T47D (cell line): Measurements from ENCODE around the gene ATXN2.
"Not testable (repeated sequence)": the region's sequence is repeated elsewhere in the genome, so short reads cannot be mapped to it uniquely, and the experiment has no call there.

Source experiments
- DNase-seq, 2 experiments: peaks; one replicate each; pipeline versions ENCODE4 v3.0.0 to v3.0.0-alpha.2; 2011 to 2012; ENCODE audit warnings: low read depth in 1 of 2, low spot score in 1 of 2
- JUND ChIP-seq: IDR thresholded peaks from 2 replicates; pipeline ENCODE4 v1.6.1; 2012; ENCODE audit warnings: low read depth
- in situ Hi-C: cut with HindIII; loops from 2 replicates; pipeline ENCODE4 v1.10.0; 2016; ENCODE audit warnings: low sequenced_read_pairs, low pct_unique_long_range_greater_than_20kb

ATXN2 gene

GRCh38 chr12:111598637-111599452 is at the start of gene ATXN2:
TSS of gene ATXN2 (minus strand) at chr12:111599315. CDS start at chr12:111599034, 281 bp downstream.
- peak; percentile 85 to 86 for DNase-seq
- in situ Hi-C loops: no loop called here
- TF ChIP-seq JUND: no peak

GRCh38 chr12:111645433-111645832 is 46.3 kb upstream of the ATXN2 start:
- in situ Hi-C loops: no loop called here
- peak; percentile 81 for TF ChIP-seq JUND
- DNase-seq: peak; percentile 52 to 93

GRCh38 chr12:111643427-111643826 is 44.3 kb upstream of the ATXN2 start:
- peak in 1 of 2 experiments; percentile 24 for DNase-seq
- in situ Hi-C loops: no loop called here
- TF ChIP-seq JUND: no peak

- no peak for TF ChIP-seq JUND
- in situ Hi-C loops: no loop called here
- DNase-seq: no peak
Observed at GRCh38 chr12:111642681-111643426, 43.7 kb upstream of the ATXN2 start.

- in situ Hi-C loops: no loop called here
- no peak for DNase-seq
- TF ChIP-seq JUND: no peak
Observed at GRCh38 chr12:111640506-111640905, 41.4 kb upstream of the ATXN2 start.

- in situ Hi-C loops: no loop called here
- no peak for DNase-seq
- TF ChIP-seq JUND: no peak
Observed at GRCh38 chr12:111638556-111638955, 39.4 kb upstream of the ATXN2 start.

- in situ Hi-C loops: no loop called here
- DNase-seq: no peak
- TF ChIP-seq JUND: no peak
Observed at GRCh38 chr12:111636209-111636945, 37.3 kb upstream of the ATXN2 start.

- no peak for DNase-seq
- in situ Hi-C loops: no loop called here
- TF ChIP-seq JUND: no peak
Observed at GRCh38 chr12:111635524-111635923, 36.4 kb upstream of the ATXN2 start.

GRCh38 chr12:111628505-111629260 is 29.6 kb upstream of the ATXN2 start:
- in situ Hi-C loops: no loop called here
- DNase-seq: no peak
- TF ChIP-seq JUND: no peak

- in situ Hi-C loops: no loop called here
- DNase-seq: no peak
- no peak for TF ChIP-seq JUND
Observed at GRCh38 chr12:111626230-111626629, 27.1 kb upstream of the ATXN2 start.

- in situ Hi-C loops: no loop called here
- no peak for TF ChIP-seq JUND
- peak; percentile 49 to 86 for DNase-seq
Observed at GRCh38 chr12:111624540-111624939, 25.4 kb upstream of the ATXN2 start.

GRCh38 chr12:111617841-111618240 is 18.7 kb upstream of the ATXN2 start:
- in situ Hi-C loops: not testable (repeated sequence)

More at GRCh38 chr12:111617841-111618240, 18.7 kb upstream of the ATXN2 start:
- DNase-seq: not testable (repeated sequence)
